SK-N-SH (cell line): ENCODE results near the gene KBTBD4. TPM values are rescaled to one million over a fixed set of nuclear protein-coding genes. Genes with fewer than 3 reads are reported as not detected.
A peak's percentile ranks its signal among the peaks of the same experiment; 100 is the strongest.

Experiments used
- CTCF ChIA-PET: fragments of 300-600, 350-600 bp; formaldehyde crosslinking; extraction: SDS; loops from one replicate; lab custom pipeline; 2021; lab: Yijun Ruan, JAX
- POLR2A ChIA-PET: fragments of 350-600 bp; sonication (Branson Sonifier 250); formaldehyde crosslinking; extraction: SDS; loops from one replicate; lab custom pipeline; 2020; ENCODE audit warnings: antibody characterized with exemption, inconsistent platforms; lab: Yijun Ruan, JAX
- DNase-seq: peaks from one replicate; pipeline ENCODE4 v3.0.0; 2012
- H2AFZ ChIP-seq: fragments of 200-600 bp; sonication (generic); 2 replicates; pipeline ENCODE4 v1.8.1; 2016; ENCODE audit warnings: antibody characterized with exemption, mild to moderate bottlenecking, low read depth
- H3F3A ChIP-seq: fragments of 200-600 bp; sonication (generic); replicated peaks from 2 replicates; pipeline ENCODE3; 2016; ENCODE audit warnings: antibody characterized with exemption, mild to moderate bottlenecking; ENCODE audit not compliant: insufficient read depth
- H3K27ac ChIP-seq, 2 experiments: fragments of 200-500 bp in 1 of 2; fragments of 200-600 bp in 1 of 2; sonication (Bioruptor generic) in 1 of 2; sonication (generic), shearing (Covaris generic) in 1 of 2; 2 replicates each; pipeline versions ENCODE4 v1.5.1 to v1.6.1; 2014 to 2016; ENCODE audit warnings: low read depth in 2 of 2, inconsistent platforms in 1 of 2, low read length in 1 of 2, mild to moderate bottlenecking in 1 of 2, mixed read lengths in 1 of 2
- H3K27me3 ChIP-seq: fragments of 200-600 bp; sonication (generic), shearing (Covaris generic); 2 replicates; pipeline ENCODE4 v1.6.1; 2016; ENCODE audit warnings: mixed run types; ENCODE audit not compliant: insufficient read depth
- H3K36me3 ChIP-seq, 2 experiments: fragments of 200-500 bp in 1 of 2; fragments of 200-600 bp in 1 of 2; sonication (Bioruptor generic) in 1 of 2; sonication (generic) in 1 of 2; replicated peaks in 1 of 2; 2 replicates each; pipeline versions ENCODE3 to v1.5.1; 2014 to 2016; ENCODE audit warnings: low read length in 1 of 2, mild to moderate bottlenecking in 1 of 2; ENCODE audit not compliant: insufficient read depth in 2 of 2, control insufficient read depth in 1 of 2
- H3K4me1 ChIP-seq, 2 experiments: fragments of 200-500 bp in 1 of 2; fragments of 200-600 bp in 1 of 2; sonication (Bioruptor generic) in 1 of 2; sonication (generic), shearing (Covaris generic) in 1 of 2; 2 replicates each; pipeline versions ENCODE4 v1.5.1 to v1.6.1; 2014 to 2016; ENCODE audit warnings: low read depth in 1 of 2, low read length in 1 of 2, mixed run types in 1 of 2; ENCODE audit not compliant: insufficient read depth in 2 of 2, control insufficient read depth in 1 of 2
- H3K4me2 ChIP-seq: fragments of 200-600 bp; sonication (generic), shearing (Covaris generic); 2 replicates; pipeline ENCODE4 v1.6.1; 2017; ENCODE audit warnings: mixed run types
- H3K4me3 ChIP-seq, 2 experiments: fragments of 200-500 bp in 1 of 2; fragments of 200-600 bp in 1 of 2; sonication (Bioruptor generic) in 1 of 2; sonication (generic), shearing (Covaris generic) in 1 of 2; 2 replicates each; pipeline versions ENCODE4 v1.5.1 to v1.8.1; 2014 to 2016; ENCODE audit warnings: low read depth in 2 of 2, inconsistent platforms in 1 of 2, low read length in 1 of 2, mild to moderate bottlenecking in 1 of 2, mixed read lengths in 1 of 2, moderate library complexity in 1 of 2
- H3K79me2 ChIP-seq: fragments of 200-600 bp; sonication (generic); 2 replicates; pipeline ENCODE4 v1.8.1; 2017; ENCODE audit warnings: mild to moderate bottlenecking; ENCODE audit not compliant: insufficient read depth
- H3K9ac ChIP-seq: fragments of 200-600 bp; sonication (generic); 2 replicates; pipeline ENCODE4 v1.6.1; 2017; ENCODE audit warnings: mixed run types
- H3K9me2 ChIP-seq: fragments of 200-600 bp; sonication (generic); 2 replicates; pipeline ENCODE4 v1.6.1; 2017; ENCODE audit warnings: mixed run types
- H3K9me3 ChIP-seq: fragments of 200-600 bp; sonication (generic); 2 replicates; pipeline ENCODE4 v1.6.1; 2017; ENCODE audit warnings: mixed run types, mild to moderate bottlenecking, moderate library complexity
- H4K20me1 ChIP-seq: fragments of 200-600 bp; sonication (generic); 2 replicates; pipeline ENCODE4 v1.6.1; 2017; ENCODE audit warnings: mild to moderate bottlenecking, mixed run types; ENCODE audit not compliant: insufficient read depth
- CHD2 ChIP-seq: fragments of 150-350 bp; IDR thresholded peaks from 2 replicates; pipeline ENCODE4 v1.6.1; 2018; ENCODE audit warnings: low read length; ENCODE audit not compliant: partially characterized antibody
- EP300 ChIP-seq, 2 experiments: IDR thresholded peaks; 2 replicates each; pipeline versions ENCODE4 v1.4.0 to v1.6.1; 2012; ENCODE audit warnings: borderline replicate concordance in 1 of 2, low read depth in 1 of 2, low read length in 1 of 2
- GATA2 ChIP-seq: sonication (generic); formaldehyde crosslinking; IDR thresholded peaks from 2 replicates; pipeline ENCODE4 v1.5.0; 2020; ENCODE audit warnings: mild to moderate bottlenecking, missing genetic modification reagents
- NRF1 ChIP-seq: IDR thresholded peaks from 2 replicates; pipeline ENCODE4 v1.6.1; 2012; ENCODE audit warnings: low read depth, mild to moderate bottlenecking, low read length
- PBX3 ChIP-seq: IDR thresholded peaks from 2 replicates; pipeline ENCODE4; 2012
- POLR2AphosphoS5 ChIP-seq: IDR thresholded peaks from 2 replicates; pipeline ENCODE4 v1.6.1; 2012; ENCODE audit warnings: low read depth, low read length
- TEAD4 ChIP-seq: IDR thresholded peaks from 2 replicates; pipeline ENCODE4 v1.4.0; 2012; ENCODE audit warnings: mild to moderate bottlenecking, borderline replicate concordance; ENCODE audit not compliant: insufficient read depth
- WGBS: methylation state at CpG from one replicate; pipeline ENCODE4 v1.1.6; 2017; ENCODE audit warnings: low lambda C conversion rate; 5-methylcytosine and 5-hydroxymethylcytosine counted together
- polyA plus RNA-seq, 3 experiments: library from polyadenylated mRNA; depleted of rRNA; stranded (reverse); fragments of >200 nt; gene quantifications; 2 replicates each; pipeline ENCODE4 v1.2.3, GENCODE V29; 2012

KBTBD4 gene
- polyA plus RNA-seq, 1 of the 3 experiments (the other 2 are of a cell fraction): 16.8 TPM

DNA sequence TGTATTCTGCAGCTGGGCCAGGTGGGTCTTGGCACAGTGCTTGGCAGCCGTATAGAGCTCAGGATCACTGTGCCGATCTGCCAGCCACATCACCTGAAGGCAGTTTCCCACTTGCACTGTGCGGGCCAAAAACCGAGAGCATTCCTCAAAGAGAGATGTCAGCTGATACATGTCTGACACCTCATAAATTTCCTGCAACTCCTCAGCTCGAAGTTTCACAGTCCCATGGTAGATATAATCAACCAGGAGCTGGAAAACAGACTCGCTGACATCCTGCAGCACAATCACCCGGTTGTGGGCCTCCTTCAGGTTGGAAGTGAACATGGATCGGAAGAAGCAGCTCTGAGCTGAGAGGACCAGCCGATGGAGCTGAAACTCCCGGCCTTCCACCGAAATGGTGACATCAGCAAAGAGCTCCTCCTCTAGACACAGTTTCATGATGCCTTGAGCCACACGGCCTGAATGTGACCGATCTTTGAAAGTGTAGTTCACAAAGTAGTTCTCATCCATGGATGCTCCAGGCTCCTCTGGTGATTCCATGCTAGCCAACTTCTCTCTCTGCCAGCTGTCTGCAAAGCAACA, 1.2 kb downstream of the KBTBD4 start:
- ChIA-PET POLR2A (interaction anchor here (0.9 to 2.2 kb wide), 3 partner anchors 13 to 30 kb away, joined by 3 to 18 read pairs (median 7); partner anchors contain the start of gene PTPMT1), CTCF (interaction anchor here (0.9 to 2.5 kb wide), 4 partner anchors 10 to 40 kb away, joined by 3 to 14 read pairs (median 4); partner anchors contain the start of genes CELF1 and PTPMT1)
- H3K9ac ChIP-seq: peak overlapping the region; percentile 92
- peaks cover 73% of the 10 kb centered on the region for H3K79me2 ChIP-seq
- no peaks in the 10 kb centered on the region for H3K9me3 ChIP-seq
- WGBS: 33% methylated on average over 13 of the region's 13 CpGs
- no peaks in the 10 kb centered on the region for H3K9me2 ChIP-seq
- no peak for DNase-seq
- peak overlapping the region; percentile 90 to 98 for H3K4me3 ChIP-seq
- peaks cover 40 to 59% of the 10 kb centered on the region in 2 experiments for H3K36me3 ChIP-seq
- no peak overlapping the region for H2AFZ ChIP-seq
- peaks cover 13 to 25% of the 10 kb centered on the region in 2 experiments; a peak in 3 of 4 replicates for H3K4me1 ChIP-seq
- H3F3A ChIP-seq: peaks cover 7% of the 10 kb centered on the region
- H4K20me1 ChIP-seq: no peaks in the 10 kb centered on the region
- TF ChIP-seq GATA2 (0 out of 2 replicates have a peak, but pooled peaks have one; percentile 17), POLR2AphosphoS5 (no peak), TEAD4 (no peak), CHD2 (no peak), PBX3 (no peak)
- peak overlapping the region; percentile 69 to 94; a peak in 3 of 4 replicates for H3K27ac ChIP-seq
- no peaks in the 10 kb centered on the region for H3K27me3 ChIP-seq
- peak overlapping the region; percentile 94 for H3K4me2 ChIP-seq

DNA sequence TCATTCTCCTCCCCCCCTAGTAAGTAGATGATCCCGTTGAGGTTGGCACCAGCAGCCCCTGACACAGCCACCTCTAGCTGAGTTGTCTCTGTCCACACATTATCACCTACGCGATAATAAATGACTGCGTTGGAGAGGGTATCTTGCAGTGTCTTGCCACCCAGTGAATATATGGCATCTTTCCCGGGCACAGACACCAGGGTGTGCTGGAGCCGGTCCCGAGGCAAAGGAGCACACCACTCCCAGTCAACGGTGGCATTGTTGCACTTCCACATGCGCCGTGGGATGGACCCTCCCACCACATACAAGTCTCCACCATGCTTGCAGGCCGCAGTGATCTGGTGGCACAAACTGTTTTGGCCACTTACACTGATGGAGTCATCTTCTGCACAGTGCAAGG, 5.4 kb downstream of the KBTBD4 start:
- H3K4me2 ChIP-seq: no peak overlapping the region
- H3K4me3 ChIP-seq: no peak overlapping the region
- 86% methylated on average over 11 of the region's 11 CpGs for WGBS
- TF ChIP-seq CHD2 (no peak), PBX3 (no peak), NRF1 (no peak), GATA2 (no peak), EP300 (IDR thresholded peaks at IDR 0.05; ENCODE audit: borderline replicate concordance in 1 of 2, low read depth in 1 of 2, low read length in 1 of 2) (no peak)
- no peak overlapping the region for H3K27ac ChIP-seq
- ChIA-PET POLR2A (no interaction called here), CTCF (interaction anchor here (1.8 kb wide), 1 partner anchor 280 kb away, joined by 4 read pairs; no protein-coding TSS in a partner anchor)
- H3K4me1 ChIP-seq: peaks cover 16 to 22% of the 10 kb centered on the region in 2 experiments; a peak in 3 of 4 replicates
- H4K20me1 ChIP-seq: peaks cover 4% of the 10 kb centered on the region; the same call in 1 of the 2 replicates
- no peaks in the 10 kb centered on the region for H3K27me3 ChIP-seq
- H3K9me2 ChIP-seq: no peaks in the 10 kb centered on the region
- no peak for DNase-seq
- no peak overlapping the region for H3K9ac ChIP-seq
- H3F3A ChIP-seq: peaks cover 7% of the 10 kb centered on the region
- H2AFZ ChIP-seq: no peak overlapping the region
- H3K9me3 ChIP-seq: no peaks in the 10 kb centered on the region
- H3K36me3 ChIP-seq: peaks cover 41 to 51% of the 10 kb centered on the region in 2 experiments
- H3K79me2 ChIP-seq: peaks cover 80% of the 10 kb centered on the region
